ENCODE data around the gene DUT.

GRCh38 chr15:48332642-48333034, 1.4 kb downstream of the DUT start:
- TF ChIP-seq CTCF (IDR thresholded peaks at IDR 0.05), result no peak
- TF ChIP-seq POLR2A (IDR thresholded peaks at IDR 0.05), result no peak
